ENCODE measurements around the gene YPEL2. TPM values are rescaled to one million over a fixed set of nuclear protein-coding genes. Genes with fewer than 3 reads are reported as not detected.
"Not testable (repeated sequence)": the region's sequence is repeated elsewhere in the genome, so short reads cannot be mapped to it uniquely, and the experiment has no call there.

YPEL2 gene
- total RNA-seq, 2 donors from 2014 or later = 12.8 to 40.3 TPM

GRCh38 chr17:59392973-59393679 lies 61.7 kb downstream of the YPEL2 start:
- intact Hi-C loops (cut with DNase I) = no loop called here
- no peaks in the 10 kb centered on the region for H3K9me3 ChIP-seq
- TF ChIP-seq POLR2A (IDR thresholded peaks at IDR 0.05) (no peak), CTCF (IDR thresholded peaks at IDR 0.05) (no peak), POLR2AphosphoS5 (IDR thresholded peaks at IDR 0.05) (no peak)
- H3K27ac ChIP-seq = no peak overlapping the region
- peaks cover 0 to 18% of the 10 kb centered on the region in 2 donors for H3K36me3 ChIP-seq
- no peaks in the 10 kb centered on the region for H3K4me1 ChIP-seq (replicated peaks)
- DNase-seq (ENCODE audit: low spot score) = no peak
- H3K4me3 ChIP-seq = no peak overlapping the region
- H3K27me3 ChIP-seq (replicated peaks; ENCODE audit: insufficient read depth) = no peaks in the 10 kb centered on the region
- 83% methylated on average over 5 of the region's 7 CpGs for WGBS

- intact Hi-C loops (cut with DNase I); H3K4me3 ChIP-seq; H3K27me3 ChIP-seq (replicated peaks; ENCODE audit: insufficient read depth); H3K9me3 ChIP-seq; DNase-seq (ENCODE audit: low spot score); H3K27ac ChIP-seq; H3K4me1 ChIP-seq (replicated peaks): not testable (repeated sequence)
- WGBS = 97% methylated on average over 34 of the region's 35 CpGs
- H3K36me3 ChIP-seq = peaks cover 0 to 18% of the 10 kb centered on the region in 2 donors
These were observed 62.4 kb downstream of the YPEL2 start for GRCh38 chr17:59393742-59394410.

- Histone ChIP-seq H3K9me3 (no peaks in the 10 kb centered on the region), H3K36me3 (peaks cover 0 to 10% of the 10 kb centered on the region in 2 donors), H3K27me3 (replicated peaks; ENCODE audit: insufficient read depth) (no peaks in the 10 kb centered on the region), H3K27ac (no peak overlapping the region), H3K4me1 (replicated peaks) (no peaks in the 10 kb centered on the region), H3K4me3 (no peak overlapping the region)
- intact Hi-C loops (cut with DNase I) = no loop called here
- WGBS = 97% methylated on average over 9 of the region's 9 CpGs
- DNase-seq (ENCODE audit: low spot score) = no peak
- TF ChIP-seq CTCF (IDR thresholded peaks at IDR 0.05) = no peak
- no peak for TF ChIP-seq POLR2A (IDR thresholded peaks at IDR 0.05)
- TF ChIP-seq POLR2AphosphoS5 (IDR thresholded peaks at IDR 0.05) = no peak
These were observed 64.8 kb downstream of the YPEL2 start for GRCh38 chr17:59396134-59396826.

- Histone ChIP-seq H3K27ac (no peak overlapping the region), H3K4me1 (replicated peaks) (no peaks in the 10 kb centered on the region), H3K27me3 (replicated peaks; ENCODE audit: insufficient read depth) (no peaks in the 10 kb centered on the region), H3K9me3 (no peaks in the 10 kb centered on the region), H3K36me3 (peaks cover 0 to 10% of the 10 kb centered on the region in 2 donors), H3K4me3 (no peak overlapping the region)
- TF ChIP-seq CTCF (IDR thresholded peaks at IDR 0.05) = no peak
- TF ChIP-seq POLR2AphosphoS5 (IDR thresholded peaks at IDR 0.05) = no peak
- no peak for TF ChIP-seq POLR2A (IDR thresholded peaks at IDR 0.05)
- intact Hi-C loops (cut with DNase I) = no loop called here
- DNase-seq (ENCODE audit: low spot score) = no peak
- WGBS = 97% methylated on average over 15 of the region's 15 CpGs
These were observed 66.0 kb downstream of the YPEL2 start for GRCh38 chr17:59397316-59398073.

GRCh38 chr17:59399914-59400313 lies 68.5 kb downstream of the YPEL2 start:
- no peak for DNase-seq (ENCODE audit: low spot score)
- no peak for TF ChIP-seq POLR2AphosphoS5 (IDR thresholded peaks at IDR 0.05)
- no peak for TF ChIP-seq POLR2A (IDR thresholded peaks at IDR 0.05)
- TF ChIP-seq CTCF (IDR thresholded peaks at IDR 0.05) = no peak
- H3K36me3 ChIP-seq = peaks cover 0 to 10% of the 10 kb centered on the region in 2 donors
- H3K9me3 ChIP-seq = no peaks in the 10 kb centered on the region
- intact Hi-C loops (cut with DNase I) = no loop called here
- H3K27ac ChIP-seq = no peak overlapping the region
- 67% methylated on average over 7 of the region's 7 CpGs for WGBS
- no peaks in the 10 kb centered on the region for H3K27me3 ChIP-seq (replicated peaks; ENCODE audit: insufficient read depth)
- H3K4me3 ChIP-seq = no peak overlapping the region
- H3K4me1 ChIP-seq (replicated peaks) = no peaks in the 10 kb centered on the region

Data from prostate gland (tissue), 2 donors.